OCI-LY7 (cell line): ENCODE measurements around the gene PLD5. TPM values are rescaled to one million over a fixed set of nuclear protein-coding genes. Genes with fewer than 3 reads are reported as not detected.
"Not testable (repeated sequence)": the region's sequence is repeated elsewhere in the genome, so short reads cannot be mapped to it uniquely, and the experiment has no call there.

Source experiments
- BruUV-seq: library from RNA; stranded (reverse); fragments of 400-500 nt; replicated peaks from 2 replicates; lab custom pipeline; 2021; lab: Mats Ljungman, UMichigan
- CTCF ChIA-PET: fragments of 300-600 bp; sonication (Branson Sonifier 250); formaldehyde crosslinking; loops from one replicate; lab custom pipeline; 2022; ENCODE audit warnings: antibody characterized with exemption; ENCODE audit not compliant: unreplicated experiment; lab: Charles Lee
- POLR2A ChIA-PET: fragments of 300-600 bp; sonication (Branson Sonifier 250); formaldehyde crosslinking; loops from one replicate; lab custom pipeline; 2022; ENCODE audit warnings: antibody characterized with exemption; lab: Charles Lee
- DNase-seq: peaks from one replicate; pipeline ENCODE4 v3.0.0-alpha.2; 2015; ENCODE audit warnings: low spot score
- H2AFZ ChIP-seq: fragments of 200-600 bp; sonication (generic), shearing (Covaris generic); 2 replicates; pipeline ENCODE4 v1.6.1; 2014; ENCODE audit warnings: mild to moderate bottlenecking, antibody characterized with exemption, low read length, moderate library complexity
- H3K27ac ChIP-seq: fragments of 200-600 bp; sonication (generic); 2 replicates; pipeline ENCODE4 v1.5.1; 2014; ENCODE audit warnings: mixed run types, low read depth, mild to moderate bottlenecking, moderate library complexity, low read length, inconsistent platforms; ENCODE audit not compliant: poor library complexity, severe bottlenecking
- H3K36me3 ChIP-seq: fragments of 200-600 bp; sonication (generic); 2 replicates; pipeline ENCODE4 v1.6.1; 2014; ENCODE audit warnings: mild to moderate bottlenecking, antibody characterized with exemption, low read length, moderate library complexity, mixed read lengths; ENCODE audit not compliant: insufficient read depth
- H3K4me1 ChIP-seq: fragments of 200-600 bp; sonication (generic); 2 replicates; pipeline ENCODE4 v1.5.1; 2014; ENCODE audit warnings: mild to moderate bottlenecking, low read length; ENCODE audit not compliant: insufficient read depth, poor library complexity, severe bottlenecking
- H3K4me2 ChIP-seq: fragments of 200-600 bp; sonication (generic); 2 replicates; pipeline ENCODE4 v1.6.1; 2014; ENCODE audit warnings: mild to moderate bottlenecking, low read length
- H3K4me3 ChIP-seq: fragments of 200-600 bp; sonication (generic); 2 replicates; pipeline ENCODE4 v1.5.1; 2014; ENCODE audit warnings: mild to moderate bottlenecking, low read depth, low read length; ENCODE audit not compliant: poor library complexity, severe bottlenecking
- H3K79me2 ChIP-seq: fragments of 200-600 bp; sonication (generic); 2 replicates; pipeline ENCODE4 v1.6.1; 2016; ENCODE audit warnings: low read depth, mild to moderate bottlenecking, low read length, moderate library complexity, mixed read lengths; ENCODE audit not compliant: insufficient read depth
- H3K9me2 ChIP-seq: fragments of 200-600 bp; sonication (generic); 2 replicates; pipeline ENCODE4 v1.6.1; 2016; ENCODE audit warnings: mild to moderate bottlenecking, low read length, mixed read lengths; ENCODE audit not compliant: insufficient read depth
- H3K9me3 ChIP-seq: fragments of 200-600 bp; sonication (generic); 2 replicates; pipeline ENCODE4 v1.6.1; 2014; ENCODE audit warnings: mild to moderate bottlenecking, mixed run types, low read length, mixed read lengths
- H4K20me1 ChIP-seq: fragments of 200-600 bp; sonication (generic); 2 replicates; pipeline ENCODE4 v1.6.1; 2014; ENCODE audit warnings: mild to moderate bottlenecking, antibody characterized with exemption, low read length, moderate library complexity, mixed read lengths; ENCODE audit not compliant: insufficient read depth
- CTCF ChIP-seq: fragments of 200-600 bp; sonication (generic); conservative IDR thresholded peaks from 2 replicates; pipeline ENCODE4 v1.5.1; 2014; ENCODE audit warnings: mild to moderate bottlenecking, antibody characterized with exemption, low read length, moderate library complexity, mixed read lengths
- EZH2phosphoT487 ChIP-seq: fragments of 200-600 bp; sonication (generic); IDR thresholded peaks from 2 replicates; pipeline ENCODE4 v1.6.1; 2018; ENCODE audit warnings: low read depth, borderline replicate concordance, mild to moderate bottlenecking, mixed run types, antibody characterized with exemption, low read length, moderate library complexity, mixed read lengths
- intact Hi-C: fragments of 100-400 bp; cut with micrococcal nuclease; formaldehyde crosslinking; loops from one replicate; pipeline ENCODE4 v1.10.0; 2022; ENCODE audit not compliant: unreplicated experiment
- total RNA-seq, 2 experiments: library from RNA; depleted of rRNA in 1 of 2; stranded (reverse); fragments of >200 nt in 1 of 2; shearing (Covaris generic) in 1 of 2; gene quantifications; 2 replicates each; pipeline ENCODE4 v1.2.3, GENCODE V29; 2014 to 2022

PLD5 gene
- total RNA-seq, 2 experiments from 2014 or later, result not detected

DNA sequence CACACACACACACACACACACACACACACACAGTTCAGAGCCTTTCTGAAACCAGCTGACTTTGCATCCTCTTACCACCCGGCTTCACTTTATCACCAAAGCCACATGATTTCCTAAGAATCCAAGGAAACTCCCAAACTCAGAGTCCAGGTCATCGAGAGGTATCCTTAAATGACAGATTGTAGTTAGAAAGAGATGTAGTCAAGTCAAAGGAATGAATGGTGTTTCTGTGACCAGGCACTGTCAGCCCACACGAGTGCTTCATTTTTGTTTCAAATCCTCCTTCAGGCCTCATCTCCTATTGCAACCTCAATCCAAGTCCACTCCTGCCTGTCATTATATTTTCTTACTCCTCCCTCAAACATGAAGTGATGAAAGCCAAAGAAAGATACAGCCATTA lies 174.1 kb downstream of the PLD5 start:
- H3K27ac ChIP-seq, H3K4me3 ChIP-seq, H2AFZ ChIP-seq, DNase-seq, H3K4me1 ChIP-seq, POLR2A ChIA-PET, intact Hi-C loops, H3K9me2 ChIP-seq, BruUV-seq, H3K79me2 ChIP-seq, H3K9me3 ChIP-seq, H3K36me3 ChIP-seq, CTCF ChIA-PET, H3K4me2 ChIP-seq, H4K20me1 ChIP-seq: not testable (repeated sequence)

- DNase-seq, result no peak
- no peak overlapping the region for H3K4me3 ChIP-seq
- H3K9me2 ChIP-seq, result no peaks in the 10 kb centered on the region
- H3K27ac ChIP-seq, result no peak overlapping the region
- H3K4me1 ChIP-seq, result no peaks in the 10 kb centered on the region
- no peaks in the 10 kb centered on the region for H3K9me3 ChIP-seq
- no peaks in the 10 kb centered on the region for H3K36me3 ChIP-seq
- no peaks in the 10 kb centered on the region for H4K20me1 ChIP-seq
- POLR2A ChIA-PET, result no interaction called here
- CTCF ChIA-PET, result no interaction called here
- no peaks in the 10 kb centered on the region for H3K79me2 ChIP-seq
- no TSS peak for BruUV-seq
- TF ChIP-seq CTCF, result no peak
- no peak for TF ChIP-seq EZH2phosphoT487
- intact Hi-C loops, result no loop called here
- H2AFZ ChIP-seq, result no peak overlapping the region
- H3K4me2 ChIP-seq, result no peak overlapping the region
These were observed 174.9 kb downstream of the PLD5 start for GRCh38 chr1:242349636-242350035.

DNA sequence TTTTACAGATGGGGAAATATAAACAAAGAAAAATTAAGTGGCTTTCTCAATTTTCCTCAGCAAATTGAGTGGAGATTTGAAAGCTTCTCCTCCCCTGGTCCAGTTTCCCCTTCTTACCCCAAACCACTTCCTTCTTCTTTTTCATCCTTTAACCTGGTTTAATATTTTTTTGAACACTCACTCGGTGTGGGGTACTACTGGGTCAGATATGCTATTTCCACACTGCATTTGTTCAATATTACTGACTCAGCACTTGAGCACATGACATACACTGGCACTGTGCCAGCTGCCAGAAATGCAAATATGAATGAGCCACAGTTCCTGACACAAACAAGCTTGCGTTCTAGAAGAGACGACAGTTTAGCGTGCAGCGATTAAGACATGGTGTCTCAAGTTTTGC lies 193.6 kb downstream of the PLD5 start:
- H4K20me1 ChIP-seq, CTCF ChIA-PET, H3K9me3 ChIP-seq, H3K9me2 ChIP-seq, DNase-seq, H2AFZ ChIP-seq, BruUV-seq, H3K4me3 ChIP-seq, H3K27ac ChIP-seq, H3K36me3 ChIP-seq, POLR2A ChIA-PET, intact Hi-C loops, H3K4me1 ChIP-seq, H3K79me2 ChIP-seq, H3K4me2 ChIP-seq: not testable (repeated sequence)

DNA sequence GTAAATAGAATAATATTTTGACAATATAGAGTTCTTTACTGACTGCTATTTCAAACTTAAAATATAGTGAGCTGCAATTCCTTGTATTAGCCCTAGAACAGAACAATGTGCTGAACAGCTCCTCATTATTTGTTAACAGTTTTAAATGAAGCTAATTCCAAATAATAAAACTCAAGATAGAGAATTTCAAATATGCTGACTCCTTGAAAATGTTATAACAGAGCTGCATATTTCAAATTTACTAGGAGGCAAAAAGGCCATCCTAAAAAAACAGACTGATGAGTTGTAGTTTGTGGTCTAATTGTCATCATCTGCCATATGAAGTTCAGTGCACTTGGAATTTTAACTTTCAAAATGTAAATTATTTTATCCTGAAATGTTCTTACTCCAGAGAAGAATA lies 197.1 kb downstream of the PLD5 start:
- H3K4me1 ChIP-seq, CTCF ChIA-PET, H3K36me3 ChIP-seq, POLR2A ChIA-PET, H3K27ac ChIP-seq, H3K4me2 ChIP-seq, H3K4me3 ChIP-seq, H3K9me3 ChIP-seq, H3K9me2 ChIP-seq, H3K79me2 ChIP-seq, H4K20me1 ChIP-seq, BruUV-seq, DNase-seq, intact Hi-C loops, H2AFZ ChIP-seq: not testable (repeated sequence)

GRCh38 chr1:242321981-242322380 lies 202.5 kb downstream of the PLD5 start:
- H3K4me2 ChIP-seq, H3K79me2 ChIP-seq, H3K9me3 ChIP-seq, BruUV-seq, CTCF ChIA-PET, H4K20me1 ChIP-seq, H2AFZ ChIP-seq, H3K4me1 ChIP-seq, H3K9me2 ChIP-seq, H3K27ac ChIP-seq, H3K4me3 ChIP-seq, intact Hi-C loops, POLR2A ChIA-PET, DNase-seq, H3K36me3 ChIP-seq: not testable (repeated sequence)
